ENCODE results near the gene RBM17. TPM values are rescaled to one million over a fixed set of nuclear protein-coding genes. Genes with fewer than 3 reads are reported as not detected.

Gene RBM17
- total RNA-seq, 3 donors from 2014 or later (not counting 1 experiment from before 2014, with no cell fraction given), result 120 to 147 (median 147) TPM

- H3K4me1 ChIP-seq (ENCODE audit: control insufficient read depth, insufficient read depth, low read length), result peaks cover 23% of the 10 kb centered on the region
- H3K9me3 ChIP-seq (ENCODE audit: control insufficient read depth, insufficient read depth, low read length), result no peaks in the 10 kb centered on the region
- 92% methylated on average over 21 of the region's 22 CpGs for WGBS (ENCODE audit: insufficient coverage)
- H3K27me3 Mint-ChIP-seq (ENCODE audit: low read depth in 2 of 2), result peaks cover 0 to 11% of the 10 kb centered on the region in 2 donors
- no peaks in the 10 kb centered on the region for H3K36me3 Mint-ChIP-seq
- H3K27ac ChIP-seq (ENCODE audit: low read length), result no peak overlapping the region
- H3K4me3 Mint-ChIP-seq, result no peak overlapping the region
- intact Hi-C loops (cut with micrococcal nuclease), result no loop called here
- H3K4me1 Mint-ChIP-seq, result peaks cover 9 to 13% of the 10 kb centered on the region in 2 donors
- DNase-seq (no peak), ATAC-seq (no peak)
- H3K4me3 ChIP-seq (ENCODE audit: low read length), result no peak overlapping the region
- no peak overlapping the region for H3K27ac Mint-ChIP-seq
- no peak for TF ChIP-seq CTCF (IDR thresholded peaks at IDR 0.05)
- no peaks in the 10 kb centered on the region for H3K36me3 ChIP-seq (ENCODE audit: control insufficient read depth, insufficient read depth, low read length)
- H3K9me3 Mint-ChIP-seq, result no peaks in the 10 kb centered on the region
- H3K27me3 ChIP-seq (ENCODE audit: control insufficient read depth, insufficient read depth, low read length), result no peaks in the 10 kb centered on the region
These were observed 44.7 kb downstream of the RBM17 start for GRCh38 chr10:6133331-6134098.

- Mint-ChIP-seq H3K4me3 (no peak overlapping the region), H3K27ac (no peak overlapping the region), H3K9me3 (no peaks in the 10 kb centered on the region), H3K4me1 (peaks cover 9 to 10% of the 10 kb centered on the region in 2 donors), H3K27me3 (ENCODE audit: low read depth in 2 of 2) (peaks cover 0 to 6% of the 10 kb centered on the region in 2 donors), H3K36me3 (no peaks in the 10 kb centered on the region)
- Histone ChIP-seq H3K9me3 (ENCODE audit: control insufficient read depth, insufficient read depth, low read length) (no peaks in the 10 kb centered on the region), H3K27me3 (ENCODE audit: control insufficient read depth, insufficient read depth, low read length) (no peaks in the 10 kb centered on the region), H3K27ac (ENCODE audit: low read length) (no peak overlapping the region), H3K4me1 (ENCODE audit: control insufficient read depth, insufficient read depth, low read length) (peaks cover 20% of the 10 kb centered on the region), H3K4me3 (ENCODE audit: low read length) (no peak overlapping the region), H3K36me3 (ENCODE audit: control insufficient read depth, insufficient read depth, low read length) (no peaks in the 10 kb centered on the region)
- no peak for DNase-seq
- intact Hi-C loops (cut with micrococcal nuclease), result no loop called here
- no peak for TF ChIP-seq CTCF (IDR thresholded peaks at IDR 0.05)
- no peak for ATAC-seq
- 90% methylated on average over 17 of the region's 18 CpGs for WGBS (ENCODE audit: insufficient coverage)
These were observed 45.4 kb downstream of the RBM17 start for GRCh38 chr10:6134099-6134823.

GRCh38 chr10:6135039-6135438, 46.2 kb downstream of the RBM17 start:
- intact Hi-C loops (cut with micrococcal nuclease), result no loop called here
- Mint-ChIP-seq H3K9me3 (no peaks in the 10 kb centered on the region), H3K27me3 (ENCODE audit: low read depth in 2 of 2) (peaks cover 0 to 1% of the 10 kb centered on the region in 2 donors), H3K4me3 (no peak overlapping the region), H3K36me3 (no peaks in the 10 kb centered on the region), H3K4me1 (peaks cover 3 to 7% of the 10 kb centered on the region in 2 donors), H3K27ac (no peak overlapping the region)
- Histone ChIP-seq H3K9me3 (ENCODE audit: control insufficient read depth, insufficient read depth, low read length) (no peaks in the 10 kb centered on the region), H3K27ac (ENCODE audit: low read length) (no peak overlapping the region), H3K36me3 (ENCODE audit: control insufficient read depth, insufficient read depth, low read length) (no peaks in the 10 kb centered on the region), H3K27me3 (ENCODE audit: control insufficient read depth, insufficient read depth, low read length) (no peaks in the 10 kb centered on the region), H3K4me3 (ENCODE audit: low read length) (no peak overlapping the region), H3K4me1 (ENCODE audit: control insufficient read depth, insufficient read depth, low read length) (peaks cover 14% of the 10 kb centered on the region)
- TF ChIP-seq CTCF (IDR thresholded peaks at IDR 0.05), result no peak
- no peak for ATAC-seq
- WGBS (ENCODE audit: insufficient coverage), result 68% methylated on average over 5 of the region's 6 CpGs
- DNase-seq, result peak in 1 of 2 donors; percentile 62

Data from natural killer cell (primary cell).